Gastrocnemius medialis (tissue), 4 donors: ENCODE measurements around the gene GSK3A. TPM values are rescaled to one million over a fixed set of nuclear protein-coding genes. Genes with fewer than 3 reads are reported as not detected.

Experiments used
- ATAC-seq, 2 donors: fragments of 150-250 bp; one replicate each; pipeline ENCODE4 v1.9.1; 2016
- DNase-seq, 2 donors: peaks; one replicate each; pipeline ENCODE4 v3.0.0-alpha.2; 2019
- H3K27ac ChIP-seq, 4 donors: fragments of 200-600 bp; sonication (generic); 1 replicate in 1 of 4; 2 replicates in 3 of 4; pipeline ENCODE4 v1.5.1; 2016 to 2018; ENCODE audit warnings: mild to moderate bottlenecking in 2 of 4, moderate library complexity in 1 of 4
- H3K27me3 ChIP-seq, 3 donors: fragments of 200-600 bp; sonication (generic) in 2 of 3; 1 replicate in 1 of 3; 2 replicates in 2 of 3; pipeline versions ENCODE4 v1.5.1 to v1.6.0; 2016 to 2019; ENCODE audit warnings: mild to moderate bottlenecking in 1 of 3, moderate library complexity in 1 of 3
- H3K36me3 ChIP-seq, 2 donors: fragments of 200-600 bp; sonication (generic) in 1 of 2; one replicate each; pipeline ENCODE4 v1.5.1; 2017 to 2018
- H3K4me1 ChIP-seq, 2 donors: fragments of 200-600 bp; sonication (generic) in 1 of 2; one replicate each; pipeline ENCODE4 v1.5.1; 2016 to 2017; ENCODE audit warnings: mild to moderate bottlenecking in 2 of 2
- H3K4me3 ChIP-seq, 4 donors: fragments of 200-600 bp; sonication (generic) in 3 of 4; 1 replicate in 1 of 4; 2 replicates in 3 of 4; pipeline ENCODE4 v1.5.1; 2016 to 2019; ENCODE audit warnings: mild to moderate bottlenecking in 2 of 4
- H3K9me3 ChIP-seq, 3 donors: fragments of 200-600 bp; sonication (generic) in 2 of 3; 1 replicate in 1 of 3; 2 replicates in 2 of 3; pipeline ENCODE4 v1.5.1; 2016 to 2019
- CTCF ChIP-seq, 5 experiments: fragments of 450-650 bp in 3 of 5; fragments of 200-600 bp in 2 of 5; sonication (generic) in 2 of 5; IDR thresholded peaks in 4 of 5; conservative IDR thresholded peaks in 1 of 5; 1 replicate in 4 of 5; 2 replicates in 1 of 5; pipeline ENCODE4 v1.5.1; 2016 to 2019; ENCODE audit warnings: antibody characterized with exemption in 5 of 5, mild to moderate bottlenecking in 3 of 5, moderate library complexity in 3 of 5
- POLR2A ChIP-seq, 2 donors: fragments of 450-650 bp; IDR thresholded peaks; one replicate each; pipeline ENCODE4 v1.6.1; 2017; ENCODE audit warnings: antibody characterized with exemption in 2 of 2, mild to moderate bottlenecking in 2 of 2, moderate library complexity in 2 of 2
- in situ Hi-C, 4 donors: fragments of 200-750 bp; cut with MboI; loops; one replicate each; pipeline versions ENCODE4 v1.15.0 to v1.8.0; 2017; ENCODE audit warnings: low sequenced_read_pairs in 4 of 4
- intact Hi-C: fragments of 100-400 bp; cut with DNase I; formaldehyde crosslinking; loops from one replicate; pipeline ENCODE4 v1.15.1; 2023; ENCODE audit warnings: low total_unique reads
- total RNA-seq, 4 donors: library from RNA; depleted of rRNA; stranded (reverse); fragments of >200 nt; gene quantifications; one replicate each; pipeline versions ENCODE4 v1.1.0 to v1.2.3, GENCODE V29; 2016

GSK3A gene
- total RNA-seq, 4 donors from 2014 or later = 24.2 to 48.0 (median 40.1) TPM

GRCh38 chr19:42276284-42276683, 33.9 kb upstream of the GSK3A start:
- H3K27ac ChIP-seq = peak overlapping the region in 3 of 4 donors; percentile 95 to 97 (median 95)
- intact Hi-C loops = no loop called here
- TF ChIP-seq POLR2A (IDR thresholded peaks at IDR 0.05) = no peak
- no peak for TF ChIP-seq CTCF (IDR thresholded peaks at IDR 0.05 in 4 of 5, conservative IDR thresholded peaks at IDR 0.05 in 1 of 5)
- H3K4me3 ChIP-seq = no peak overlapping the region
- DNase-seq (no peak), ATAC-seq (no peak)
- no peaks in the 10 kb centered on the region for H3K9me3 ChIP-seq
- peaks cover 0 to 33% of the 10 kb centered on the region in 2 donors for H3K36me3 ChIP-seq
- no peaks in the 10 kb centered on the region for H3K27me3 ChIP-seq
- in situ Hi-C loops = no loop called here
- H3K4me1 ChIP-seq = peaks cover 53 to 67% of the 10 kb centered on the region in 2 donors

GRCh38 chr19:42275517-42275916, 33.1 kb upstream of the GSK3A start:
- ATAC-seq (no peak), DNase-seq (no peak)
- intact Hi-C loops (no loop called here), in situ Hi-C loops (no loop called here)
- no peak overlapping the region for H3K4me3 ChIP-seq
- peaks cover 56 to 68% of the 10 kb centered on the region in 2 donors for H3K4me1 ChIP-seq
- TF ChIP-seq CTCF (IDR thresholded peaks at IDR 0.05 in 4 of 5, conservative IDR thresholded peaks at IDR 0.05 in 1 of 5) (no peak), POLR2A (IDR thresholded peaks at IDR 0.05) (no peak)
- peaks cover 0 to 33% of the 10 kb centered on the region in 2 donors for H3K36me3 ChIP-seq
- H3K9me3 ChIP-seq = no peaks in the 10 kb centered on the region
- no peaks in the 10 kb centered on the region for H3K27me3 ChIP-seq
- H3K27ac ChIP-seq = peak overlapping the region; percentile 39 to 97 (median 76)

GRCh38 chr19:42275103-42275502, 32.7 kb upstream of the GSK3A start:
- no peak for TF ChIP-seq CTCF (IDR thresholded peaks at IDR 0.05 in 4 of 5, conservative IDR thresholded peaks at IDR 0.05 in 1 of 5)
- TF ChIP-seq POLR2A (IDR thresholded peaks at IDR 0.05) = no peak
- H3K4me3 ChIP-seq = no peak overlapping the region
- H3K27ac ChIP-seq = peak overlapping the region; percentile 22 to 97 (median 48)
- ATAC-seq (no peak), DNase-seq (no peak)
- peaks cover 61 to 72% of the 10 kb centered on the region in 2 donors for H3K4me1 ChIP-seq
- peaks cover 0 to 33% of the 10 kb centered on the region in 2 donors for H3K36me3 ChIP-seq
- in situ Hi-C loops = no loop called here
- H3K9me3 ChIP-seq = no peaks in the 10 kb centered on the region
- intact Hi-C loops = no loop called here
- no peaks in the 10 kb centered on the region for H3K27me3 ChIP-seq

GRCh38 chr19:42274065-42274682, 31.8 kb upstream of the GSK3A start:
- intact Hi-C loops = no loop called here
- Histone ChIP-seq H3K27ac (peak overlapping the region in 3 of 4 donors; percentile 2 to 97 (median 96)), H3K27me3 (no peaks in the 10 kb centered on the region), H3K36me3 (peaks cover 0 to 33% of the 10 kb centered on the region in 2 donors), H3K4me3 (no peak overlapping the region), H3K9me3 (no peaks in the 10 kb centered on the region), H3K4me1 (peaks cover 60 to 72% of the 10 kb centered on the region in 2 donors)
- no peak for TF ChIP-seq POLR2A (IDR thresholded peaks at IDR 0.05)
- no peak for TF ChIP-seq CTCF (IDR thresholded peaks at IDR 0.05 in 4 of 5, conservative IDR thresholded peaks at IDR 0.05 in 1 of 5)
- in situ Hi-C loops = no loop called here
- no peak for DNase-seq
- no peak for ATAC-seq
